BJ (cell line): ENCODE results near the gene MCC. TPM values are rescaled to one million over a fixed set of nuclear protein-coding genes. Genes with fewer than 3 reads are reported as not detected.

ENCODE experiments used
- CTCF ChIA-PET: fragments of 350-600 bp; formaldehyde crosslinking; extraction: SDS; loops from one replicate; lab custom pipeline; 2021; ENCODE audit warnings: antibody characterized with exemption, inconsistent platforms; lab: Yijun Ruan, JAX
- POLR2A ChIA-PET: fragments of 300-600 bp; sonication (Branson Sonifier 250); formaldehyde crosslinking; extraction: SDS; loops from one replicate; lab custom pipeline; 2021; ENCODE audit warnings: antibody characterized with exemption; lab: Charles Lee
- DNase-seq: peaks from one replicate; pipeline ENCODE4 v3.0.0-alpha.2; 2011; ENCODE audit warnings: low read depth
- H3K27me3 ChIP-seq: 2 replicates; pipeline ENCODE4 v1.6.0; 2011; ENCODE audit warnings: low read length; ENCODE audit not compliant: control insufficient read depth, insufficient read depth
- H3K36me3 ChIP-seq: 2 replicates; pipeline ENCODE4 v1.5.1; 2011; ENCODE audit warnings: low read length; ENCODE audit not compliant: control insufficient read depth, insufficient read depth
- H3K4me3 ChIP-seq: 2 replicates; pipeline ENCODE4 v1.5.1; 2011; ENCODE audit warnings: low read depth, mild to moderate bottlenecking, control low read depth, low read length
- polyA plus RNA-seq: library from polyadenylated mRNA; depleted of rRNA; stranded (reverse); fragments of >200 nt; gene quantifications from 2 replicates; pipeline ENCODE4 v1.2.3, GENCODE V29; 2011
- TF ChIP-seq, protein P1 (sequence below): IDR thresholded peaks from 2 replicates; pipeline ENCODE4 v1.5.1; 2011; ENCODE audit warnings: low read depth, mild to moderate bottlenecking, control low read depth, inconsistent platforms, low read length, moderate library complexity; ENCODE audit not compliant: insufficient read depth

Gene MCC
- polyA plus RNA-seq, 1 experiment = 2.3 TPM

GRCh38 chr5:113067635-113068344 lies 420.5 kb downstream of the MCC start:
- no peak for DNase-seq
- POLR2A ChIA-PET = no interaction called here

GRCh38 chr5:113065626-113066025 lies 422.6 kb downstream of the MCC start:
- DNase-seq = no peak
- ChIA-PET POLR2A (no interaction called here), CTCF (no interaction called here)

More at GRCh38 chr5:113067635-113068344, 420.5 kb downstream of the MCC start:
- TF ChIP-seq, protein P1, sequence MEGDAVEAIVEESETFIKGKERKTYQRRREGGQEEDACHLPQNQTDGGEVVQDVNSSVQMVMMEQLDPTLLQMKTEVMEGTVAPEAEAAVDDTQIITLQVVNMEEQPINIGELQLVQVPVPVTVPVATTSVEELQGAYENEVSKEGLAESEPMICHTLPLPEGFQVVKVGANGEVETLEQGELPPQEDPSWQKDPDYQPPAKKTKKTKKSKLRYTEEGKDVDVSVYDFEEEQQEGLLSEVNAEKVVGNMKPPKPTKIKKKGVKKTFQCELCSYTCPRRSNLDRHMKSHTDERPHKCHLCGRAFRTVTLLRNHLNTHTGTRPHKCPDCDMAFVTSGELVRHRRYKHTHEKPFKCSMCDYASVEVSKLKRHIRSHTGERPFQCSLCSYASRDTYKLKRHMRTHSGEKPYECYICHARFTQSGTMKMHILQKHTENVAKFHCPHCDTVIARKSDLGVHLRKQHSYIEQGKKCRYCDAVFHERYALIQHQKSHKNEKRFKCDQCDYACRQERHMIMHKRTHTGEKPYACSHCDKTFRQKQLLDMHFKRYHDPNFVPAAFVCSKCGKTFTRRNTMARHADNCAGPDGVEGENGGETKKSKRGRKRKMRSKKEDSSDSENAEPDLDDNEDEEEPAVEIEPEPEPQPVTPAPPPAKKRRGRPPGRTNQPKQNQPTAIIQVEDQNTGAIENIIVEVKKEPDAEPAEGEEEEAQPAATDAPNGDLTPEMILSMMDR = no peak
- Histone ChIP-seq H3K27me3 (no peaks in the 10 kb centered on the region; the same call in 1 of the 2 replicates), H3K36me3 (peaks cover 6% of the 10 kb centered on the region), H3K4me3 (no peak overlapping the region)
- CTCF ChIA-PET = interaction anchor here (0.9 to 1.0 kb wide), 2 partner anchors 58 to 71 kb away, joined by 3 read pairs; no protein-coding TSS in a partner anchor

GRCh38 chr5:113064806-113065205 lies 423.4 kb downstream of the MCC start:
- ChIA-PET CTCF (no interaction called here), POLR2A (no interaction called here)
- no peak overlapping the region for H3K4me3 ChIP-seq
- no peaks in the 10 kb centered on the region; the same call in 1 of the 2 replicates for H3K27me3 ChIP-seq
- peaks cover 6% of the 10 kb centered on the region; the same call in 1 of the 2 replicates for H3K36me3 ChIP-seq
- TF ChIP-seq, protein P1 = no peak
- DNase-seq = no peak

More at GRCh38 chr5:113065626-113066025, 422.6 kb downstream of the MCC start:
- TF ChIP-seq, protein P1 = no peak
- H3K36me3 ChIP-seq = peaks cover 6% of the 10 kb centered on the region
- no peak overlapping the region for H3K4me3 ChIP-seq
- H3K27me3 ChIP-seq = no peaks in the 10 kb centered on the region; the same call in 1 of the 2 replicates

DNA sequence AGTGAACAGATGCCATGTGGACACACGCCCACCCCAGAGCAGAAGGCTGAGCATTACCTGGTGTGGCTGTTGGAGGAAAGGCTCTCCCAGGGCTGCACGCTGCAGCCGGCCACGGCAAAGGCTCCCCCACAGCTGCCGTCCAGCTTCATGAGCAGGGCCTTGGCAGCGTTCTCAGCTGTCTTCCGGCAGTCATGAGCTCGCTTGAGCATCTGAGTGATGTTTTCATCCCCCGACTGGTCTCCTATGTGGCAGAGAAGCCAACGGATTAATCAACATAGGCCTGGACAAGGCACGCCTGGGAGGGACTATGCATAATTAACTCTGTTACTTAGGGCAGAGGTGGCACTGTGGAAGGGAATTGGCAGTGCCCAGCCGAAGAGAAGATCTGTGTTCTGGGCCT lies 424.3 kb downstream of the MCC start:
- Histone ChIP-seq H3K36me3 (peaks cover 6% of the 10 kb centered on the region; the same call in 1 of the 2 replicates), H3K4me3 (no peak overlapping the region), H3K27me3 (no peaks in the 10 kb centered on the region; the same call in 1 of the 2 replicates)
- ChIA-PET POLR2A (no interaction called here), CTCF (no interaction called here)
- DNase-seq = no peak
- TF ChIP-seq, protein P1 = no peak

- no peak for DNase-seq
- Histone ChIP-seq H3K36me3 (peaks cover 6% of the 10 kb centered on the region; the same call in 1 of the 2 replicates), H3K4me3 (no peak overlapping the region), H3K27me3 (no peaks in the 10 kb centered on the region; the same call in 1 of the 2 replicates)
- ChIA-PET CTCF (interaction anchor here (1.4 kb wide), 1 partner anchor 19 kb away, joined by 4 read pairs; no protein-coding TSS in a partner anchor), POLR2A (no interaction called here)
- TF ChIP-seq, protein P1 = no peak
Observed at GRCh38 chr5:113062869-113063508, 425.3 kb downstream of the MCC start.
